Keratinocyte (primary cell): ENCODE measurements around the gene DOCK1. TPM values are rescaled to one million over a fixed set of nuclear protein-coding genes. Genes with fewer than 3 reads are reported as not detected.

ENCODE experiments used
- DNase-seq: peaks from one replicate; pipeline ENCODE4 v3.0.0-alpha.2; 2011; ENCODE audit warnings: low read depth, missing footprints, low spot score
- FAIRE-seq: peaks from 2 replicates; lab custom pipeline; 2011; peaks lifted over from hg19 to GRCh38; lab: Jason Lieb, UNC
- H2AFZ ChIP-seq: 2 replicates; pipeline ENCODE4 v1.6.0; 2012; ENCODE audit warnings: low read length, control low read depth, inconsistent platforms; ENCODE audit not compliant: control insufficient read depth
- H3K27ac ChIP-seq: 2 replicates; pipeline ENCODE4 v1.5.1; 2011; ENCODE audit warnings: low read length; ENCODE audit not compliant: control insufficient read depth, insufficient read depth
- H3K27me3 ChIP-seq: 3 replicates; pipeline ENCODE4 v1.6.0; 2011; ENCODE audit warnings: low read length; ENCODE audit not compliant: control insufficient read depth, insufficient read depth; ENCODE audit errors: extremely low read depth
- H3K36me3 ChIP-seq, 2 experiments: 2 replicates in 1 of 2; 3 replicates in 1 of 2; pipeline ENCODE4 v1.5.1; 2011; ENCODE audit warnings: low read length in 2 of 2, mild to moderate bottlenecking in 1 of 2; ENCODE audit not compliant: control insufficient read depth in 2 of 2, insufficient read depth in 2 of 2; ENCODE audit errors: extremely low read depth in 1 of 2
- H3K4me1 ChIP-seq: 3 replicates; pipeline ENCODE4 v1.5.1; 2011; ENCODE audit warnings: low read length; ENCODE audit not compliant: control insufficient read depth, insufficient read depth; ENCODE audit errors: extremely low read depth
- H3K4me2 ChIP-seq: 3 replicates; pipeline ENCODE4 v1.6.0; 2011; ENCODE audit warnings: low read depth, low read length; ENCODE audit not compliant: control insufficient read depth, insufficient read depth; ENCODE audit errors: extremely low read depth
- H3K4me3 ChIP-seq, 3 experiments: fragments of 200-600 bp in 1 of 3; sonication (generic) in 1 of 3; 2 replicates in 2 of 3; 3 replicates in 1 of 3; pipeline ENCODE4 v1.5.1; 2011 to 2016; ENCODE audit warnings: low read length in 3 of 3, mild to moderate bottlenecking in 3 of 3, control low read depth in 2 of 3, inconsistent platforms in 1 of 3, low read depth in 1 of 3, mixed read lengths in 1 of 3, mixed run types in 1 of 3, moderate library complexity in 1 of 3; ENCODE audit not compliant: control insufficient read depth in 2 of 3, insufficient read depth in 2 of 3; ENCODE audit errors: extremely low read depth in 1 of 3
- H3K79me2 ChIP-seq: 2 replicates; pipeline ENCODE4 v1.6.0; 2012; ENCODE audit warnings: low read length; ENCODE audit not compliant: control insufficient read depth, insufficient read depth
- H3K9ac ChIP-seq: 3 replicates; pipeline ENCODE4 v1.6.0; 2011; ENCODE audit warnings: low read length; ENCODE audit not compliant: control insufficient read depth, insufficient read depth; ENCODE audit errors: extremely low read depth
- H3K9me1 ChIP-seq: 3 replicates; pipeline ENCODE4 v1.6.0; 2011; ENCODE audit warnings: low read length; ENCODE audit not compliant: control insufficient read depth, insufficient read depth; ENCODE audit errors: extremely low read depth
- H3K9me3 ChIP-seq: 2 replicates; pipeline ENCODE4 v1.5.1; 2012; ENCODE audit warnings: low read depth, low read length; ENCODE audit not compliant: control insufficient read depth
- H4K20me1 ChIP-seq: 3 replicates; pipeline ENCODE4 v1.6.0; 2011; ENCODE audit warnings: low read length; ENCODE audit not compliant: control insufficient read depth, insufficient read depth; ENCODE audit errors: extremely low read depth
- EZH2 ChIP-seq: IDR thresholded peaks from one replicate; pipeline ENCODE4 v1.6.1; 2012; ENCODE audit warnings: inconsistent platforms, mild to moderate bottlenecking, low read length, moderate library complexity
- dilution Hi-C: fragments of 300-500 bp; cut with MboI; formaldehyde crosslinking; loops from one replicate; pipeline ENCODE4 v1.7.0; 2020; ENCODE audit warnings: low sequenced_read_pairs; ENCODE audit not compliant: extremely low pct_ligation_motif_present
- polyA plus RNA-seq, 5 experiments: library from polyadenylated mRNA; depleted of rRNA in 3 of 5; stranded (reverse) in 3 of 5; stranded (forward) in 1 of 5; unstranded in 1 of 5; fragments of >200 nt; gene quantifications; 1 replicate in 1 of 5; 2 replicates in 3 of 5; 3 replicates in 1 of 5; pipeline versions ENCODE4 v1.2.1 to v1.2.3, GENCODE V29; 2011 to 2012; ENCODE audit warnings: missing spikeins in 2 of 5, low read depth in 1 of 5, low replicate concordance in 1 of 5
- TF ChIP-seq, protein P1 (sequence below), 3 experiments: IDR thresholded peaks in 1 of 3; conservative IDR thresholded peaks in 1 of 3; optimal IDR thresholded peaks in 1 of 3; 2 replicates in 2 of 3; 3 replicates in 1 of 3; pipeline versions ENCODE3 to v1.5.1; 2011; ENCODE audit warnings: low read length in 3 of 3, mild to moderate bottlenecking in 3 of 3, moderate library complexity in 2 of 3, control low read depth in 1 of 3, inconsistent platforms in 1 of 3; ENCODE audit not compliant: insufficient read depth in 2 of 3; ENCODE audit errors: extremely low read depth in 1 of 3

Gene DOCK1
- polyA plus RNA-seq, 1 donor (not counting 4 experiments of a cell fraction or from before 2014, with no cell fraction given), result 15.7 TPM

DNA sequence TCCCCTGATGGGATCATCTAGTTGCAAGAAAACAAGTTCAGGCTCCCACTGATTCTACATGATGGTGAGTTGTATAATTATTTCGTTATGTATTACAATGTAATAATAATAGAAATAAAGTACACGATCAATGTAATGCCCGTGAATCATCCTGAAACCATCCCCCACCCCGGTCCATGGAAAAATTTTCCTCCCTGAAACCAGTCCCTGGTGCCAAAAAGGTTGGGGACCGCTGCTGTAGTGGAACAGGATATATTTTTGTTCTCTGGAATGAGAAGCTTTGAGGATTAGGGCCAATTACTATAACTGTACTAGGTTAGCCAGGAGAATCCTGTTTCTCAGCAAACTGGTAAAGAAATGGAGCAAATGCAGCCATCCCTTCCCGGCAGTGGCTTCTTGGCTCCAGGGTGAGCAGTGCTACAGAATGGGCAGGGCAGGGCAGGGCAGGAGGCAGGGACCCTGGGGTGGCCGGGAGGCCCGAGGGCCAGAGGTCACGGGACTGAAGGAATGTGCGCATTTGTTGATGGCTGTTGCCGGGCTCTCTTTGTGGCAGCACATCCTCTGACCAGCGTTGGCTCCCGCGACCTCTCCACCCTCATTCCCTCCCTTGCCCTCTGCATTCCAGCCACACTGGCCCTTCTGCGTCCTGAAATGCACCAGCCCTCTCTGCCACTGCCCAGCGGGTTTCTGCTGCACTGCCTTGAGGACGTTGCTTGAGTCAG is 481.5 kb downstream of the DOCK1 start:
- H3K9me3 ChIP-seq, result no peaks in the 10 kb centered on the region
- no peak overlapping the region for H3K27ac ChIP-seq
- H3K4me2 ChIP-seq, result no peak overlapping the region
- dilution Hi-C loops, result no loop called here
- H3K9ac ChIP-seq, result no peak overlapping the region
- H3K9me1 ChIP-seq, result no peaks in the 10 kb centered on the region
- no peak overlapping the region for H3K4me3 ChIP-seq
- no peak for FAIRE-seq
- no peaks in the 10 kb centered on the region for H3K27me3 ChIP-seq
- H2AFZ ChIP-seq, result no peak overlapping the region
- H3K36me3 ChIP-seq, result peaks cover 0 to 9% of the 10 kb centered on the region in 2 experiments
- H4K20me1 ChIP-seq, result no peaks in the 10 kb centered on the region
- TF ChIP-seq, protein P1, sequence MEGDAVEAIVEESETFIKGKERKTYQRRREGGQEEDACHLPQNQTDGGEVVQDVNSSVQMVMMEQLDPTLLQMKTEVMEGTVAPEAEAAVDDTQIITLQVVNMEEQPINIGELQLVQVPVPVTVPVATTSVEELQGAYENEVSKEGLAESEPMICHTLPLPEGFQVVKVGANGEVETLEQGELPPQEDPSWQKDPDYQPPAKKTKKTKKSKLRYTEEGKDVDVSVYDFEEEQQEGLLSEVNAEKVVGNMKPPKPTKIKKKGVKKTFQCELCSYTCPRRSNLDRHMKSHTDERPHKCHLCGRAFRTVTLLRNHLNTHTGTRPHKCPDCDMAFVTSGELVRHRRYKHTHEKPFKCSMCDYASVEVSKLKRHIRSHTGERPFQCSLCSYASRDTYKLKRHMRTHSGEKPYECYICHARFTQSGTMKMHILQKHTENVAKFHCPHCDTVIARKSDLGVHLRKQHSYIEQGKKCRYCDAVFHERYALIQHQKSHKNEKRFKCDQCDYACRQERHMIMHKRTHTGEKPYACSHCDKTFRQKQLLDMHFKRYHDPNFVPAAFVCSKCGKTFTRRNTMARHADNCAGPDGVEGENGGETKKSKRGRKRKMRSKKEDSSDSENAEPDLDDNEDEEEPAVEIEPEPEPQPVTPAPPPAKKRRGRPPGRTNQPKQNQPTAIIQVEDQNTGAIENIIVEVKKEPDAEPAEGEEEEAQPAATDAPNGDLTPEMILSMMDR (optimal IDR thresholded peaks at IDR 0.05 in 1 of 3, IDR thresholded peaks at IDR 0.05 in 1 of 3, conservative IDR thresholded peaks at IDR 0.05 in 1 of 3; ENCODE audit: extremely low read depth in 1 of 3, insufficient read depth in 2 of 3, low read length in 3 of 3), result no peak
- TF ChIP-seq EZH2, result no peak
- H3K79me2 ChIP-seq, result no peaks in the 10 kb centered on the region
- DNase-seq, result no peak
- H3K4me1 ChIP-seq, result no peaks in the 10 kb centered on the region

DNA sequence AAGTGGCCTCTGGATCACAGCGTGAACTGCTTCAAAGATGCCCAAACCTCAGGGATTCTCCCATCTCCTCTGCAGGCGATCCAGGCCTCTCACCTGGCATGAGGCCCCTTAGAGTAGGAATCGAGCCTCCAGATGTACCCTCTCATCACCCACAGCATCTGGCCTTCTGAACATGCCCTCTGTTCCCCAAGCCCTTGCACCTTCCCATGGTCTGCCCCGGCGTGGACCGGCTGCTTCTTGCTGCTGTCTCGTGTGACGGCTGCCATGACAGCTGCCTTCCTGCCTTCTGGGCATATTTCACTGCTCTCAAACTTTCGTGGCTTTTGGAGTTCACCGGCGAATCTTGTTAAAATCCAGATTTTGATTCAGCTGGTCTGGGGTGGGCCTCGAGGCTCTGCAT is 486.6 kb downstream of the DOCK1 start:
- Histone ChIP-seq H2AFZ (no peak overlapping the region), H3K4me1 (no peaks in the 10 kb centered on the region), H3K9ac (no peak overlapping the region), H3K27ac (no peak overlapping the region), H3K79me2 (no peaks in the 10 kb centered on the region), H3K9me1 (no peaks in the 10 kb centered on the region), H3K4me3 (no peak overlapping the region), H4K20me1 (no peaks in the 10 kb centered on the region), H3K9me3 (no peaks in the 10 kb centered on the region), H3K36me3 (peaks cover 0 to 3% of the 10 kb centered on the region in 2 experiments), H3K27me3 (no peaks in the 10 kb centered on the region), H3K4me2 (no peak overlapping the region)
- FAIRE-seq (no peak), DNase-seq (no peak)
- no peak for TF ChIP-seq EZH2
- TF ChIP-seq, protein P1 (optimal IDR thresholded peaks at IDR 0.05 in 1 of 3, IDR thresholded peaks at IDR 0.05 in 1 of 3, conservative IDR thresholded peaks at IDR 0.05 in 1 of 3; ENCODE audit: extremely low read depth in 1 of 3, insufficient read depth in 2 of 3, low read length in 3 of 3), result no peak
- dilution Hi-C loops, result no loop called here
